ENCODE data around the gene CEL.

Gene CEL

GRCh38 chr9:133104718-133105460, 43.1 kb downstream of the CEL start:
- no peak for DNase-seq (ENCODE audit: low spot score)

- no peak for DNase-seq (ENCODE audit: low spot score)
Measured at GRCh38 chr9:133105461-133105770, 43.6 kb downstream of the CEL start.

GRCh38 chr9:133106511-133107244, 44.9 kb downstream of the CEL start:
- no peak for DNase-seq (ENCODE audit: low spot score)

GRCh38 chr9:133107245-133107722, 45.5 kb downstream of the CEL start:
- no peak for DNase-seq (ENCODE audit: low spot score)

- no peak for DNase-seq (ENCODE audit: low spot score)
Measured at GRCh38 chr9:133107961-133108793, 46.4 kb downstream of the CEL start.

- DNase-seq (ENCODE audit: low spot score), result no peak
Measured at GRCh38 chr9:133108794-133109641, 47.2 kb downstream of the CEL start.

GRCh38 chr9:133109931-133110650, 48.3 kb downstream of the CEL start:
- DNase-seq (ENCODE audit: low spot score), result no peak

GRCh38 chr9:133111808-133112662, 50.3 kb downstream of the CEL start:
- DNase-seq (ENCODE audit: low spot score), result no peak

- no peak for DNase-seq (ENCODE audit: low spot score)
Measured at GRCh38 chr9:133112663-133113026, 50.9 kb downstream of the CEL start.

GRCh38 chr9:133113163-133113948, 51.6 kb downstream of the CEL start:
- DNase-seq (ENCODE audit: low spot score), result no peak

GRCh38 chr9:133113949-133114885, 52.4 kb downstream of the CEL start:
- no peak for DNase-seq (ENCODE audit: low spot score)

- no peak for DNase-seq (ENCODE audit: low spot score)
Measured at GRCh38 chr9:133114886-133115603, 53.3 kb downstream of the CEL start.

GRCh38 chr9:133115604-133116345, 54.0 kb downstream of the CEL start:
- DNase-seq (ENCODE audit: low spot score), result no peak

GRCh38 chr9:133116346-133117231, 54.8 kb downstream of the CEL start:
- no peak for DNase-seq (ENCODE audit: low spot score)

GRCh38 chr9:133117271-133118178, 55.7 kb downstream of the CEL start:
- DNase-seq (ENCODE audit: low spot score), result no peak

All from HuH-7 (cell line).